Left lung (tissue), 10 donors: ENCODE measurements around the gene KATNAL1. TPM values are rescaled to one million over a fixed set of nuclear protein-coding genes. Genes with fewer than 3 reads are reported as not detected.

Source experiments
- ATAC-seq: fragments of 200-7000 bp; cut with Tn5 transposase; one replicate; pipeline ENCODE4 v1.9.1; 2020; ENCODE audit warnings: moderate library complexity
- DNase-seq, 4 donors: peaks; one replicate each; pipeline ENCODE4 v3.0.0-alpha.2; 2013 to 2020
- H3K27ac ChIP-seq, 2 donors: fragments of 200-600 bp; sonication (generic) in 1 of 2; one replicate each; pipeline versions ENCODE4 v1.5.0 to v1.8.0; 2020 to 2021
- H3K27me3 ChIP-seq, 2 donors: fragments of 200-600 bp; sonication (generic) in 1 of 2; one replicate each; pipeline versions ENCODE4 v1.5.0 to v1.8.0; 2020 to 2021
- H3K36me3 ChIP-seq, 2 donors: fragments of 200-600 bp; sonication (generic) in 1 of 2; one replicate each; pipeline versions ENCODE4 v1.5.0 to v1.8.0; 2020 to 2021
- H3K4me1 ChIP-seq, 2 donors: fragments of 200-600 bp; one replicate each; pipeline ENCODE4 v1.8.0; 2021
- H3K4me3 ChIP-seq, 2 donors: fragments of 200-600 bp; sonication (generic) in 1 of 2; one replicate each; pipeline versions ENCODE4 v1.5.0 to v1.8.0; 2020 to 2021; ENCODE audit warnings: mild to moderate bottlenecking in 1 of 2
- H3K9me3 ChIP-seq, 2 donors: fragments of 200-600 bp; sonication (generic) in 1 of 2; one replicate each; pipeline versions ENCODE4 v1.5.0 to v1.8.0; 2020 to 2021
- intact Hi-C, 2 donors: fragments of 100-400 bp; cut with DNase I; formaldehyde crosslinking; loops; one replicate each; pipeline versions ENCODE4 v1.11.2 to v1.14.2; 2022
- polyA plus RNA-seq, 6 donors: library from polyadenylated mRNA; unstranded; fragments of 120-200 nt; gene quantifications; one replicate each; pipeline ENCODE4 v1.2.1, GENCODE V29; 2013; ENCODE audit not compliant: insufficient read length in 6 of 6
- total RNA-seq, 2 donors: library from RNA; stranded (reverse); fragmentation: NEBNext Ultra II Directional; extraction: Animal tissue kit (Norgen Biotek cat#: 25700); gene quantifications; one replicate each; pipeline ENCODE4 v1.2.1, GENCODE V29; 2021
- TF ChIP-seq, protein P1 (sequence below), 2 donors: fragments of 200-600 bp; sonication (generic) in 1 of 2; IDR thresholded peaks; one replicate each; pipeline versions ENCODE4 v1.5.0 to v1.8.0; 2021; ENCODE audit warnings: antibody characterized with exemption in 2 of 2
- donor health status: DM: no; HTN: yes; CAD: no.
- donor health status: DM: no; HTN: no; CAD: no.

The KATNAL1 gene
- total and polyA plus RNA-seq, 8 donors = 13.9 to 24.9 (median 16.2) TPM

DNA sequence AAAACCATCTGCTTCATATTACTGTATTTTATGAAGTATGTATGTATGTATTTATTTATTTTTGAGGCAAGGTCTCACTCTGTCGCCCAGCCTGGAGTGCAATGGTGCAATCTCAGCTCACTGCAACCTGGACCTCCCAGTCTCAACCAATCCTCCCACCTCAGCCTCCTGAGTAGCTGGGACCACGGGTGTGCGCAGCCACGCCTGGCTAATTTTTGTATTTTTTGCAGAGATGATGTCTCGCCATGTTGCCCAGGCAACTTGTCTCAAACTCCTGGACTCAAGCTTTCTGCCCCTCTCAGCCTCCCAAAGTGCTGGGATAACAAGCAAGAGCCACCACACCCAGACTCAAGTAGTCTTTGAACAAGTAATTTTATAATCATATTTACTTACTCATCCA, 5.5 kb downstream of the KATNAL1 start:
- no peaks in the 10 kb centered on the region for H3K36me3 ChIP-seq
- intact Hi-C loops = no loop called here
- H3K27me3 ChIP-seq = no peaks in the 10 kb centered on the region
- TF ChIP-seq, protein P1, sequence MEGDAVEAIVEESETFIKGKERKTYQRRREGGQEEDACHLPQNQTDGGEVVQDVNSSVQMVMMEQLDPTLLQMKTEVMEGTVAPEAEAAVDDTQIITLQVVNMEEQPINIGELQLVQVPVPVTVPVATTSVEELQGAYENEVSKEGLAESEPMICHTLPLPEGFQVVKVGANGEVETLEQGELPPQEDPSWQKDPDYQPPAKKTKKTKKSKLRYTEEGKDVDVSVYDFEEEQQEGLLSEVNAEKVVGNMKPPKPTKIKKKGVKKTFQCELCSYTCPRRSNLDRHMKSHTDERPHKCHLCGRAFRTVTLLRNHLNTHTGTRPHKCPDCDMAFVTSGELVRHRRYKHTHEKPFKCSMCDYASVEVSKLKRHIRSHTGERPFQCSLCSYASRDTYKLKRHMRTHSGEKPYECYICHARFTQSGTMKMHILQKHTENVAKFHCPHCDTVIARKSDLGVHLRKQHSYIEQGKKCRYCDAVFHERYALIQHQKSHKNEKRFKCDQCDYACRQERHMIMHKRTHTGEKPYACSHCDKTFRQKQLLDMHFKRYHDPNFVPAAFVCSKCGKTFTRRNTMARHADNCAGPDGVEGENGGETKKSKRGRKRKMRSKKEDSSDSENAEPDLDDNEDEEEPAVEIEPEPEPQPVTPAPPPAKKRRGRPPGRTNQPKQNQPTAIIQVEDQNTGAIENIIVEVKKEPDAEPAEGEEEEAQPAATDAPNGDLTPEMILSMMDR (IDR thresholded peaks at IDR 0.05) = no peak
- no peak overlapping the region for H3K4me3 ChIP-seq
- DNase-seq (no peak), ATAC-seq (no peak)
- H3K4me1 ChIP-seq = peaks cover 0 to 14% of the 10 kb centered on the region in 2 donors
- H3K9me3 ChIP-seq = no peaks in the 10 kb centered on the region
- H3K27ac ChIP-seq = no peak overlapping the region

DNA sequence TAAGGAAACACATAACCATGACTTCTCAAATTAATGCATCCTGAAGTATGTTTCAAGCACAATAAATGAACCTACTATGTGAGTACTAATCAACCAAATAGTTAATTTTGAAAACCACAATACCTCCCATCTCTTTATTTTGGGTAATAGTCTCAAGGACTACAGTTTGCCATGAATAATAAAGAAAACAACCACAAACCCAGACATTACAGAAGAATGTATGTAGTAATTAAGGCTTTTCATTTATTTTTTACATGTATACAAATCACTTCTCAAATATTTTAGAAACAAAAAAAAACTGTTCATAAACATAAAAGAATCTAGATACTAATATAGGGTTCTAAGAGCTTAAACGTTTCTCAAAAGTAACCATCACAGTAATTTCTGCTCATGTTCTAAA, 6.8 kb downstream of the KATNAL1 start:
- no peak overlapping the region for H3K27ac ChIP-seq
- H3K27me3 ChIP-seq = no peaks in the 10 kb centered on the region
- DNase-seq (no peak), ATAC-seq (no peak)
- TF ChIP-seq, protein P1 (IDR thresholded peaks at IDR 0.05) = no peak
- H3K9me3 ChIP-seq = no peaks in the 10 kb centered on the region
- H3K4me3 ChIP-seq = no peak overlapping the region
- peaks cover 0 to 5% of the 10 kb centered on the region in 2 donors for H3K4me1 ChIP-seq
- no peaks in the 10 kb centered on the region for H3K36me3 ChIP-seq
- intact Hi-C loops = no loop called here

DNA sequence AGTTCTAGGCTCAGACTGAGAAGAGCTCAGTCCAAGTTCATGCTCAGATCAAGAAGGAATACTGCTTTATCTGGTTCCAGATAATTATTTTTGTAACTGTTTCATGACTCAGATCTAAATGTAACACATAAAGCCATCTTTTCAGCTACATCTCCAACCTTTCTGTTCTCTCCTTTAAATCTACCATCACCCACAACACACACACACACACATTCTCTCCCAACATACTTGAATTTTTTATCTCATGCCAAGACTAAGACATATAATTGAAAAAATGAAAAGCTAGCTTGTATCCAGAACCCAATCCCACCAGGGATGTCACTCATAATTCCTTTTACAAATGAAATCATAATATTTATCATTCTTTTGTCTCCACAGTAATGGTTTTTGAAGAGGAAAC, 7.6 kb downstream of the KATNAL1 start:
- TF ChIP-seq, protein P1 (IDR thresholded peaks at IDR 0.05) = no peak
- Histone ChIP-seq H3K4me1 (peaks cover 0 to 4% of the 10 kb centered on the region in 2 donors), H3K27ac (no peak overlapping the region), H3K27me3 (no peaks in the 10 kb centered on the region), H3K4me3 (no peak overlapping the region), H3K9me3 (no peaks in the 10 kb centered on the region), H3K36me3 (no peaks in the 10 kb centered on the region)
- no peak for DNase-seq
- intact Hi-C loops = no loop called here
- no peak for ATAC-seq

DNA sequence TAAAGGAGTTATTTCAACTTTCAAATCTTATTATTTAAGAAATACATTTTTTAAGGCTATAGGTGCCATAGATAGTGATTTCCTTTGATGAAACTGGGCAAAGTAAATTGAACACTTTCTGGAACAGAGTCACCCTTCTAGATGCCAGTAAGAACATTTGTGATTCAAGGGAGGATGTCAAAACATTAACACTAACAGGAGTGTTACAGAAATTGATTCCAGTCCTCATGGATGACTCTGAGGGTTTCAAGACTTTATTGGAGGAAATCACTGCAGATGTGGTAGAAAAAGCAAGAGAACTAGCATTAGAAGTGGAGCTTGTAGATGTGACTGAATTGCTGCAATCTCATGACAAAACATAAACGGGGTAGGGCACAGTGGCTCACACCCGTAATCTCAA, 12.2 kb downstream of the KATNAL1 start:
- no peak for DNase-seq
- TF ChIP-seq, protein P1 (IDR thresholded peaks at IDR 0.05) = no peak
- Histone ChIP-seq H3K9me3 (no peaks in the 10 kb centered on the region), H3K36me3 (no peaks in the 10 kb centered on the region), H3K27ac (no peak overlapping the region), H3K4me3 (no peak overlapping the region), H3K4me1 (no peaks in the 10 kb centered on the region), H3K27me3 (no peaks in the 10 kb centered on the region)
- no peak for ATAC-seq
- intact Hi-C loops = no loop called here

DNA sequence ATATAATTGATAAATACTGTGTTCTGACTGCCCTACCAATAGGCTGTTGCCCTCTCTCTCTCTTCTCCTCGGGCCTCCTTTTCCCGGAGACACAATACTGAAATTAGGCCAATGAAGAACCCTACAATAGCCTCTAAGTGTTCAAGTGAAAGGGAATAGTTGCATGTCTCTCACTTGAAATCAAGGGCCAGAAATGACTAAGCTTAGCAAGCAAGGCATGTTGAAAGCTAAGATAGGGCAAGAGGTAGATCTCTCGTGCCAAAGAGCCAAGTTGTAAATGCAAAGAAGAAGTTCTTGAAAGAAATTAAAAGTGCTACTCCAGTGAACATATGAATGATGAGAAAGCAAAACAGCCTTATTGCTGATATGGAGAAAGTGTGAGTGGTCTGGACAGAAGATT, 13.3 kb downstream of the KATNAL1 start:
- DNase-seq (no peak), ATAC-seq (peak; percentile 93)
- no peaks in the 10 kb centered on the region for H3K36me3 ChIP-seq
- H3K27me3 ChIP-seq = no peaks in the 10 kb centered on the region
- H3K4me3 ChIP-seq = no peak overlapping the region
- H3K9me3 ChIP-seq = no peaks in the 10 kb centered on the region
- H3K27ac ChIP-seq = no peak overlapping the region
- TF ChIP-seq, protein P1 (IDR thresholded peaks at IDR 0.05) = no peak
- peaks cover 0 to 2% of the 10 kb centered on the region in 2 donors for H3K4me1 ChIP-seq
- intact Hi-C loops = no loop called here
